ENCODE measurements around the gene NINJ2.
"Not testable (repeated sequence)": the region's sequence is repeated elsewhere in the genome, so short reads cannot be mapped to it uniquely, and the experiment has no call there.

Gene NINJ2

GRCh38 chr12:579420-580110 lies 83.7 kb downstream of the NINJ2 start:
- H3K4me1 Mint-ChIP-seq = peaks cover 12% of the 10 kb centered on the region
- H3K36me3 Mint-ChIP-seq = no peaks in the 10 kb centered on the region
- H3K27ac Mint-ChIP-seq = no peak overlapping the region
- H3K9me3 Mint-ChIP-seq = no peaks in the 10 kb centered on the region
- H3K4me3 Mint-ChIP-seq = no peak overlapping the region
- no peak for ATAC-seq
- H3K27me3 Mint-ChIP-seq = no peaks in the 10 kb centered on the region

- ATAC-seq = no peak
- Mint-ChIP-seq H3K36me3 (no peaks in the 10 kb centered on the region), H3K27ac (no peak overlapping the region), H3K4me1 (peaks cover 12% of the 10 kb centered on the region), H3K27me3 (no peaks in the 10 kb centered on the region), H3K9me3 (no peaks in the 10 kb centered on the region), H3K4me3 (no peak overlapping the region)
These were observed 84.4 kb downstream of the NINJ2 start for GRCh38 chr12:578748-579419.

- not testable (repeated sequence) for H3K4me3 Mint-ChIP-seq, H3K9me3 Mint-ChIP-seq, H3K27me3 Mint-ChIP-seq, H3K36me3 Mint-ChIP-seq, H3K27ac Mint-ChIP-seq, ATAC-seq
- peaks cover 12% of the 10 kb centered on the region for H3K4me1 Mint-ChIP-seq
These were observed 85.1 kb downstream of the NINJ2 start for GRCh38 chr12:577994-578747.

GRCh38 chr12:576615-577110 lies 86.6 kb downstream of the NINJ2 start:
- Mint-ChIP-seq H3K27ac (peak overlapping the region; percentile 58), H3K4me1 (peaks cover 12% of the 10 kb centered on the region), H3K27me3 (no peaks in the 10 kb centered on the region), H3K4me3 (peak overlapping the region; percentile 62), H3K36me3 (no peaks in the 10 kb centered on the region), H3K9me3 (no peaks in the 10 kb centered on the region)
- ATAC-seq = no peak

- peak overlapping the region; percentile 62 for H3K4me3 Mint-ChIP-seq
- peak overlapping the region; percentile 58 for H3K27ac Mint-ChIP-seq
- no peaks in the 10 kb centered on the region for H3K9me3 Mint-ChIP-seq
- H3K4me1 Mint-ChIP-seq = peaks cover 12% of the 10 kb centered on the region
- ATAC-seq = peak; percentile 93
- H3K36me3 Mint-ChIP-seq = no peaks in the 10 kb centered on the region
- H3K27me3 Mint-ChIP-seq = no peaks in the 10 kb centered on the region
These were observed 87.2 kb downstream of the NINJ2 start for GRCh38 chr12:575948-576614.

GRCh38 chr12:575129-575502 lies 88.1 kb downstream of the NINJ2 start:
- no peaks in the 10 kb centered on the region for H3K9me3 Mint-ChIP-seq
- no peaks in the 10 kb centered on the region for H3K36me3 Mint-ChIP-seq
- no peak overlapping the region for H3K4me3 Mint-ChIP-seq
- ATAC-seq = no peak
- H3K4me1 Mint-ChIP-seq = peaks cover 12% of the 10 kb centered on the region
- no peaks in the 10 kb centered on the region for H3K27me3 Mint-ChIP-seq
- H3K27ac Mint-ChIP-seq = peak overlapping the region; percentile 58

- Mint-ChIP-seq H3K27ac (no peak overlapping the region), H3K9me3 (no peaks in the 10 kb centered on the region), H3K36me3 (no peaks in the 10 kb centered on the region), H3K27me3 (no peaks in the 10 kb centered on the region), H3K4me1 (peaks cover 15% of the 10 kb centered on the region), H3K4me3 (no peak overlapping the region)
- no peak for ATAC-seq
These were observed 88.6 kb downstream of the NINJ2 start for GRCh38 chr12:574475-575128.

- no peaks in the 10 kb centered on the region for H3K36me3 Mint-ChIP-seq
- no peak overlapping the region for H3K27ac Mint-ChIP-seq
- H3K27me3 Mint-ChIP-seq = no peaks in the 10 kb centered on the region
- H3K4me1 Mint-ChIP-seq = peaks cover 18% of the 10 kb centered on the region
- H3K9me3 Mint-ChIP-seq = no peaks in the 10 kb centered on the region
- H3K4me3 Mint-ChIP-seq = no peak overlapping the region
- no peak for ATAC-seq
These were observed 90.0 kb downstream of the NINJ2 start for GRCh38 chr12:573232-573631.

- no peaks in the 10 kb centered on the region for H3K9me3 Mint-ChIP-seq
- H3K27me3 Mint-ChIP-seq = no peaks in the 10 kb centered on the region
- no peak overlapping the region for H3K27ac Mint-ChIP-seq
- no peaks in the 10 kb centered on the region for H3K36me3 Mint-ChIP-seq
- no peak overlapping the region for H3K4me3 Mint-ChIP-seq
- H3K4me1 Mint-ChIP-seq = peaks cover 18% of the 10 kb centered on the region
- ATAC-seq = no peak
These were observed 90.7 kb downstream of the NINJ2 start for GRCh38 chr12:572532-572899.

GRCh38 chr12:571795-572531 lies 91.3 kb downstream of the NINJ2 start:
- ATAC-seq = no peak
- Mint-ChIP-seq H3K9me3 (no peaks in the 10 kb centered on the region), H3K4me1 (peaks cover 18% of the 10 kb centered on the region), H3K4me3 (no peak overlapping the region), H3K27me3 (no peaks in the 10 kb centered on the region), H3K36me3 (no peaks in the 10 kb centered on the region), H3K27ac (no peak overlapping the region)

- Mint-ChIP-seq H3K27me3 (no peaks in the 10 kb centered on the region), H3K4me1 (peaks cover 17% of the 10 kb centered on the region), H3K9me3 (no peaks in the 10 kb centered on the region), H3K36me3 (no peaks in the 10 kb centered on the region), H3K4me3 (no peak overlapping the region), H3K27ac (no peak overlapping the region)
- ATAC-seq = no peak
These were observed 92.1 kb downstream of the NINJ2 start for GRCh38 chr12:570921-571794.

GRCh38 chr12:570435-570920 lies 92.8 kb downstream of the NINJ2 start:
- no peak overlapping the region for H3K27ac Mint-ChIP-seq
- no peaks in the 10 kb centered on the region for H3K9me3 Mint-ChIP-seq
- H3K36me3 Mint-ChIP-seq = no peaks in the 10 kb centered on the region
- no peaks in the 10 kb centered on the region for H3K27me3 Mint-ChIP-seq
- H3K4me1 Mint-ChIP-seq = peaks cover 10% of the 10 kb centered on the region
- no peak for ATAC-seq
- H3K4me3 Mint-ChIP-seq = no peak overlapping the region

- Mint-ChIP-seq H3K9me3 (no peaks in the 10 kb centered on the region), H3K36me3 (no peaks in the 10 kb centered on the region), H3K4me1 (peaks cover 6% of the 10 kb centered on the region), H3K27ac (no peak overlapping the region), H3K4me3 (peak overlapping the region; percentile 83), H3K27me3 (no peaks in the 10 kb centered on the region)
- ATAC-seq = peak; percentile 91
These were observed 93.3 kb downstream of the NINJ2 start for GRCh38 chr12:569803-570434.

All from stimulated activated memory B cell treated with anti-CD40 and anti-IgM and Interleukin-4, amounts not matched to agents 10 μg/mL and 1 μg/mL and 100 μg/mL, for 72 hours (primary cell).